Vagina (tissue), 2 donors: ENCODE results near the gene MARK3. TPM values are rescaled to one million over a fixed set of nuclear protein-coding genes. Genes with fewer than 3 reads are reported as not detected.

Experiments
- DNase-seq, 2 donors: peaks; one replicate each; pipeline ENCODE4 v3.0.0-alpha.2; 2017; ENCODE audit errors: extremely low spot score in 2 of 2
- H3K27ac ChIP-seq: fragments of 200-600 bp; sonication (generic); one replicate; pipeline ENCODE4 v1.5.1; 2019
- H3K27me3 ChIP-seq: fragments of 200-600 bp; sonication (generic); one replicate; pipeline ENCODE4 v1.5.1; 2019
- H3K36me3 ChIP-seq, 2 donors: fragments of 200-600 bp; sonication (generic); one replicate each; pipeline ENCODE4 v1.5.1; 2017 to 2019
- H3K4me1 ChIP-seq: fragments of 200-600 bp; sonication (generic); one replicate; pipeline ENCODE4 v1.5.1; 2019
- H3K4me3 ChIP-seq, 2 donors: fragments of 200-600 bp; sonication (generic); 1 replicate in 1 of 2; 2 replicates in 1 of 2; pipeline ENCODE4 v1.5.1; 2016 to 2019
- H3K9me3 ChIP-seq: fragments of 200-600 bp; sonication (generic); one replicate; pipeline ENCODE4 v1.5.1; 2019
- POLR2A ChIP-seq, 2 donors: fragments of 450-650 bp; IDR thresholded peaks; one replicate each; pipeline ENCODE4 v1.6.1; 2017; ENCODE audit warnings: antibody characterized with exemption in 2 of 2, mild to moderate bottlenecking in 2 of 2, moderate library complexity in 2 of 2
- POLR2AphosphoS5 ChIP-seq, 2 donors: sonication (generic); formaldehyde crosslinking; IDR thresholded peaks; one replicate each; pipeline ENCODE4 v1.9.0; 2017; ENCODE audit warnings: antibody characterized with exemption in 2 of 2, mild to moderate bottlenecking in 2 of 2, low read depth in 1 of 2; ENCODE audit not compliant: insufficient read depth in 1 of 2
- intact Hi-C: fragments of 100-400 bp; cut with DNase I; formaldehyde crosslinking; loops from one replicate; pipeline ENCODE4 v1.15.1; 2023
- total RNA-seq: library from RNA; depleted of rRNA; stranded (reverse); fragments of >200 nt; gene quantifications from one replicate; pipeline ENCODE4 v1.2.3, GENCODE V29; 2016
- TF ChIP-seq, protein P1 (sequence below), 3 experiments: fragments of 450-650 bp in 2 of 3; fragments of 200-600 bp in 1 of 3; sonication (generic) in 1 of 3; IDR thresholded peaks; one replicate each; pipeline ENCODE4 v1.5.1; 2017 to 2019; ENCODE audit warnings: antibody characterized with exemption in 3 of 3, mild to moderate bottlenecking in 2 of 3, moderate library complexity in 2 of 3

MARK3 gene
- total RNA-seq, 1 donor from 2014 or later: 77.6 TPM

DNA sequence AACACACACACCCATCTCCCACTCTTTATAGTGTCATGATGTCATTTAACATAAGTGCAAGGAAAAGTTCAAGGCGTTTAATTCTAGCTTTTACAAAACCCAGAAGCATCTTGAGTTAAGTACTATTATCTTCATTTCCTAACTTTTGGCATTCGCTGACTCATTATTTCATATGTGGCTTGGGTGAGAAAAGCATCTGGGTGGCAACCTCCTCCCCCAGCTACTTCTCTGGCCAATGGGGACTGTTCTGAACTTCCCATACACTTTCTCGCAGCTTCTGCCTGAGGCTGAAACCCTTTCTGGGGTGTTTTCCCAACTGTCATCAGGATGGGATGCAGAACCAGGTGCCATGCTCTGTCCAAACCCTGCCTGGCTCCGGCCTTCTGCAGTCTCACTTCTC, 2.8 kb upstream of the MARK3 start:
- no peaks in the 10 kb centered on the region for H3K36me3 ChIP-seq
- intact Hi-C loops: no loop called here
- no peaks in the 10 kb centered on the region for H3K27me3 ChIP-seq
- peaks cover 21% of the 10 kb centered on the region for H3K4me1 ChIP-seq
- no peak for DNase-seq
- no peak overlapping the region for H3K4me3 ChIP-seq
- H3K27ac ChIP-seq: no peak overlapping the region
- no peaks in the 10 kb centered on the region for H3K9me3 ChIP-seq
- no peak for TF ChIP-seq POLR2A (IDR thresholded peaks at IDR 0.05)
- TF ChIP-seq, protein P1, sequence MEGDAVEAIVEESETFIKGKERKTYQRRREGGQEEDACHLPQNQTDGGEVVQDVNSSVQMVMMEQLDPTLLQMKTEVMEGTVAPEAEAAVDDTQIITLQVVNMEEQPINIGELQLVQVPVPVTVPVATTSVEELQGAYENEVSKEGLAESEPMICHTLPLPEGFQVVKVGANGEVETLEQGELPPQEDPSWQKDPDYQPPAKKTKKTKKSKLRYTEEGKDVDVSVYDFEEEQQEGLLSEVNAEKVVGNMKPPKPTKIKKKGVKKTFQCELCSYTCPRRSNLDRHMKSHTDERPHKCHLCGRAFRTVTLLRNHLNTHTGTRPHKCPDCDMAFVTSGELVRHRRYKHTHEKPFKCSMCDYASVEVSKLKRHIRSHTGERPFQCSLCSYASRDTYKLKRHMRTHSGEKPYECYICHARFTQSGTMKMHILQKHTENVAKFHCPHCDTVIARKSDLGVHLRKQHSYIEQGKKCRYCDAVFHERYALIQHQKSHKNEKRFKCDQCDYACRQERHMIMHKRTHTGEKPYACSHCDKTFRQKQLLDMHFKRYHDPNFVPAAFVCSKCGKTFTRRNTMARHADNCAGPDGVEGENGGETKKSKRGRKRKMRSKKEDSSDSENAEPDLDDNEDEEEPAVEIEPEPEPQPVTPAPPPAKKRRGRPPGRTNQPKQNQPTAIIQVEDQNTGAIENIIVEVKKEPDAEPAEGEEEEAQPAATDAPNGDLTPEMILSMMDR (IDR thresholded peaks at IDR 0.05): no peak
- no peak for TF ChIP-seq POLR2AphosphoS5 (IDR thresholded peaks at IDR 0.05; ENCODE audit: insufficient read depth in 1 of 2, low read depth in 1 of 2)

- intact Hi-C loops: loop anchor here (1.0 to 5.0 kb wide), 2 partner anchors 50 to 262 kb away; partner anchors contain the start of genes EIF5 and TNFAIP2
- peaks cover 38% of the 10 kb centered on the region for H3K4me1 ChIP-seq
- TF ChIP-seq POLR2AphosphoS5 (IDR thresholded peaks at IDR 0.05; ENCODE audit: insufficient read depth in 1 of 2, low read depth in 1 of 2) (no peak), POLR2A (IDR thresholded peaks at IDR 0.05) (no peak)
- TF ChIP-seq, protein P1 (IDR thresholded peaks at IDR 0.05): no peak
- peak overlapping the region; percentile 98 for H3K27ac ChIP-seq
- H3K4me3 ChIP-seq: peak overlapping the region; percentile 67 to 79
- H3K27me3 ChIP-seq: no peaks in the 10 kb centered on the region
- DNase-seq: no peak
- H3K9me3 ChIP-seq: no peaks in the 10 kb centered on the region
- no peaks in the 10 kb centered on the region for H3K36me3 ChIP-seq
These were observed 614 bp upstream of the MARK3 start for GRCh38 chr14:103384450-103385151.

DNA sequence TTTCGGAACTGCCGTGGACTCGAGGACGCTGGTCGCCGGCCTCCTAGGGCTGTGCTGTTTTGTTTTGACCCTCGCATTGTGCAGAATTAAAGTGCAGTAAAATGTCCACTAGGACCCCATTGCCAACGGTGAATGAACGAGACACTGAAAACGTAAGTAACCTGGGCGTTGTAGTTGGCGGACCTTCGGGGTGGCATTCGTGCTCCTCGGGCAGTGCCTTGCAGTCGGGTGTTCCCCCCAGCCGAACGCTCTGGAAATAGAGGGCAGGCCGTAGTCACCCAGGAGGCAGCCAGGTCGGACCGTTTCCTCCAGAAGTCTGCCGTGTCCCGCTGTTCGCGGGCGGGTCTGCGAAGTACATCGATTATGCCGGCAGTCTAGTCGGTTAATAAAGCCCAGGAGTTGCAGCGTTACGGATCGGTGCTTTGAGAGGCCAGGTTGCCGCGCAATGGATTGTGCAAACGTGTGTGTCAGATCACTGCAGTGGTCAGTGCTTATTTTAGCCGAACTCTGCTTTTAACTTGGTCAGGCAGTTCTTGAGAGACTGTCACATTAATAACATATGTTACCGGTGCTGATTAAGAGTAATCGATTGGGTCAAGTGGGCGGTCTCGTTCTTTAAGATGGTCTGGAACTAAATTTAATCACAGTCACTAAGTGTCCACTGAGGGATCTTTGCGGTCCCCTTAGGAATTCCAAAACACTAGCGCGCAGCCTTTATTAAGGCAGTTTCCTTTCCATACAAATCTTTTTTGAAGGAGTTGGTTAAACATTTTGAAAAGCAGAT, 906 bp downstream of the MARK3 start:
- DNase-seq: no peak

GRCh38 chr14:103386713-103387329, 1.6 kb downstream of the MARK3 start:
- peak overlapping the region; percentile 67 to 79 for H3K4me3 ChIP-seq
- peak overlapping the region; percentile 98 for H3K27ac ChIP-seq
- TF ChIP-seq POLR2A (IDR thresholded peaks at IDR 0.05) (no peak), POLR2AphosphoS5 (IDR thresholded peaks at IDR 0.05; ENCODE audit: insufficient read depth in 1 of 2, low read depth in 1 of 2) (peak in 1 of 2 donors; percentile 53)
- TF ChIP-seq, protein P1 (IDR thresholded peaks at IDR 0.05): no peak
- H3K36me3 ChIP-seq: no peaks in the 10 kb centered on the region
- intact Hi-C loops: loop anchor here (5.0 kb wide), 1 partner anchor 265 kb away; the partner anchor contains the start of gene TNFAIP2
- H3K27me3 ChIP-seq: no peaks in the 10 kb centered on the region
- no peaks in the 10 kb centered on the region for H3K9me3 ChIP-seq
- peaks cover 50% of the 10 kb centered on the region for H3K4me1 ChIP-seq
- DNase-seq: no peak

More for the DNA sequence above, 906 bp downstream of the MARK3 start:
- no peak for TF ChIP-seq POLR2A (IDR thresholded peaks at IDR 0.05)
- TF ChIP-seq, protein P1 (IDR thresholded peaks at IDR 0.05): no peak
- no peak for TF ChIP-seq POLR2AphosphoS5 (IDR thresholded peaks at IDR 0.05; ENCODE audit: insufficient read depth in 1 of 2, low read depth in 1 of 2)
- Histone ChIP-seq H3K4me1 (peaks cover 43% of the 10 kb centered on the region), H3K27me3 (no peaks in the 10 kb centered on the region), H3K4me3 (peak overlapping the region; percentile 67 to 79), H3K27ac (peak overlapping the region; percentile 98), H3K9me3 (no peaks in the 10 kb centered on the region), H3K36me3 (no peaks in the 10 kb centered on the region)
- intact Hi-C loops: loop anchor here (1.0 to 5.0 kb wide), 2 partner anchors 52 to 264 kb away; partner anchors contain the start of genes EIF5 and TNFAIP2
